ENCODE results near the gene MAP4K4. TPM values are rescaled to one million over a fixed set of nuclear protein-coding genes. Genes with fewer than 3 reads are reported as not detected.

The MAP4K4 gene
- total RNA-seq, 4 donors from 2014 or later: 33.8 to 47.3 (median 35.7) TPM

- Histone ChIP-seq H3K4me3 (replicated peaks in 1 of 3) (no peak overlapping the region), H3K4me1 (peaks cover 3 to 12% of the 10 kb centered on the region in 2 donors), H3K9me3 (no peaks in the 10 kb centered on the region), H3K36me3 (no peaks in the 10 kb centered on the region), H3K27me3 (no peaks in the 10 kb centered on the region), H3K27ac (no peak overlapping the region)
- no peak for TF ChIP-seq CTCF (IDR thresholded peaks at IDR 0.05)
- TF ChIP-seq POLR2A (IDR thresholded peaks at IDR 0.05): no peak
- no peak for DNase-seq
- WGBS, 2 donors: 84 to 88% methylated on average over 1 of the region's 1 CpG
- intact Hi-C loops (cut with DNase I): loop anchor here (5.0 to 10.0 kb wide), 2 partner anchors 135 to 413 kb away; partner anchors contain the start of gene MAP4K4
Observed at GRCh38 chr2:101830146-101830545, 132.6 kb downstream of the MAP4K4 start.

GRCh38 chr2:101830555-101830954, 133.0 kb downstream of the MAP4K4 start:
- DNase-seq: no peak
- no peak for TF ChIP-seq CTCF (IDR thresholded peaks at IDR 0.05)
- no peak for TF ChIP-seq POLR2A (IDR thresholded peaks at IDR 0.05)
- Histone ChIP-seq H3K4me1 (peaks cover 3 to 12% of the 10 kb centered on the region in 2 donors), H3K27ac (no peak overlapping the region), H3K9me3 (no peaks in the 10 kb centered on the region), H3K4me3 (replicated peaks in 1 of 3) (no peak overlapping the region), H3K27me3 (no peaks in the 10 kb centered on the region), H3K36me3 (no peaks in the 10 kb centered on the region)
- intact Hi-C loops (cut with DNase I): loop anchor here (5.0 to 10.0 kb wide), 2 partner anchors 136 to 413 kb away; partner anchors contain the start of gene MAP4K4
- 84 to 89% methylated on average over 5 of the region's 5 CpGs for WGBS, 2 donors

- peaks cover 3 to 12% of the 10 kb centered on the region in 2 donors for H3K4me1 ChIP-seq
- intact Hi-C loops (cut with DNase I): loop anchor here (5.0 to 10.0 kb wide), 2 partner anchors 137 to 414 kb away; partner anchors contain the start of gene MAP4K4
- TF ChIP-seq CTCF (IDR thresholded peaks at IDR 0.05): peak; percentile 22 to 75 (median 62)
- TF ChIP-seq POLR2A (IDR thresholded peaks at IDR 0.05): no peak
Observed at GRCh38 chr2:101831351-101831865, 133.9 kb downstream of the MAP4K4 start.

GRCh38 chr2:101832114-101832513, 134.6 kb downstream of the MAP4K4 start:
- no peaks in the 10 kb centered on the region for H3K36me3 ChIP-seq
- H3K27me3 ChIP-seq: no peaks in the 10 kb centered on the region
- no peak overlapping the region for H3K4me3 ChIP-seq (replicated peaks in 1 of 3)
- no peaks in the 10 kb centered on the region for H3K9me3 ChIP-seq
- peaks cover 3 to 12% of the 10 kb centered on the region in 2 donors for H3K4me1 ChIP-seq
- H3K27ac ChIP-seq: peak overlapping the region in 1 of 3 donors; percentile 72
- WGBS, 2 donors: 77 to 83% methylated on average over 1 of the region's 1 CpG
- TF ChIP-seq POLR2A (IDR thresholded peaks at IDR 0.05): no peak
- TF ChIP-seq CTCF (IDR thresholded peaks at IDR 0.05): peak in 4 of 6 experiments; percentile 20 to 43 (median 28)
- no peak for DNase-seq
- intact Hi-C loops (cut with DNase I): loop anchor here (5.0 to 10.0 kb wide), 2 partner anchors 137 to 415 kb away; partner anchors contain the start of gene MAP4K4

More at GRCh38 chr2:101831351-101831865, 133.9 kb downstream of the MAP4K4 start:
- no peaks in the 10 kb centered on the region for H3K36me3 ChIP-seq
- no peak overlapping the region for H3K4me3 ChIP-seq (replicated peaks in 1 of 3)
- H3K27ac ChIP-seq: peak overlapping the region in 2 of 3 donors; percentile 48 to 72
- WGBS, 2 donors: 64 to 68% methylated on average over 5 of the region's 5 CpGs
- no peaks in the 10 kb centered on the region for H3K27me3 ChIP-seq
- DNase-seq: peak; percentile 74 to 76
- H3K9me3 ChIP-seq: no peaks in the 10 kb centered on the region

GRCh38 chr2:101833890-101834523, 136.5 kb downstream of the MAP4K4 start:
- H3K4me3 ChIP-seq (replicated peaks in 1 of 3): no peak overlapping the region
- 93% methylated on average over 4 of the region's 4 CpGs for WGBS, 2 donors
- no peaks in the 10 kb centered on the region for H3K9me3 ChIP-seq
- DNase-seq: no peak
- H3K4me1 ChIP-seq: peaks cover 3 to 12% of the 10 kb centered on the region in 2 donors
- intact Hi-C loops (cut with DNase I): loop anchor here (5.0 to 10.0 kb wide), 2 partner anchors 139 to 417 kb away; partner anchors contain the start of gene MAP4K4
- H3K27ac ChIP-seq: no peak overlapping the region
- no peaks in the 10 kb centered on the region for H3K36me3 ChIP-seq
- H3K27me3 ChIP-seq: no peaks in the 10 kb centered on the region
- TF ChIP-seq POLR2A (IDR thresholded peaks at IDR 0.05) (no peak), CTCF (IDR thresholded peaks at IDR 0.05) (no peak)

Measured in thyroid gland (tissue), 4 donors.